ENCODE data around the gene XRCC6. TPM values are rescaled to one million over a fixed set of nuclear protein-coding genes. Genes with fewer than 3 reads are reported as not detected.

XRCC6 gene
- total and polyA plus RNA-seq, 2 of the 4 experiments (the other 2 are of a cell fraction), result 202 to 401 TPM

DNA sequence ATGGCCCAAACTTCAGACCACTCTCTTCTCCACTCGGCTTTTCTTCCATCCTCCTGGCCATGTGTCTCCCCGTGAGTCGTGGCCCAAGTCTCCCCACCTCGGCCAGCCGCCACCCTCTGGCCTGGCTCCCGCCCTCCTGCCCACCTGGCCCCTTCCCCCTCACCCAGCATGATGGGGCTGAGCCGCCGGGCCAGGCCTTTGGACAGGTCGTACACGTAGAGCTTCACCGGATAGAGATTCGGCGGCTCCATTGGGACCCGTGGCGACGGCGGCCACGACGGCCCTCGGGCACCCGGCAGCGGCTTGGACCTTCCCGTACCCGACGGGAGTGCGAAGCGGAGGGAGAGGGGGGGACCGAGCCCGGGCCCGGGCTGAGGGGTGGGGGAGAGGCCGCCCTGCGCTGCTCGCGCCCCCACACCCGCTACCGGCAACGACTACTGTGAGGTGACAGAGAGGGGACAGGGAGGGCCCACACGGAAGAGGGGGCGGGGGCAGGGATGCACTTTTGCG lies 451 bp upstream of the XRCC6 start, which contains the start of gene DESI1:
Gene DESI1 (minus strand): TSS at position 455 of the 510 bp plus-strand sequence. CDS start 204 bp downstream, at position 251.
- CTCF ChIA-PET, result no interaction called here
- H2AK5ac ChIP-seq (ENCODE audit: low read depth, low read length), result peak within 1 kb of the TSS; percentile 98
- in situ Hi-C loops (cut with MboI; ENCODE audit: low sequenced_read_pairs), result no loop called here
- H3K4me3 ChIP-seq (ENCODE audit: insufficient read depth, low read depth, low read length), result peak within 1 kb of the TSS; percentile 84
- intact Hi-C loops (cut with micrococcal nuclease), result loop anchor here (2.0 kb wide), 1 partner anchor 76 kb away; the partner anchor contains the start of gene POLR3H
- H3K4me1 ChIP-seq (ENCODE audit: control insufficient read depth, insufficient read depth, low read length), result peaks cover 2% of the 10 kb centered on the region; the same call in 1 of the 2 replicates
- H4K20me1 ChIP-seq (ENCODE audit: insufficient read depth, low read length), result peaks cover 17% of the 10 kb centered on the region
- no peaks in the 10 kb centered on the region for H3K9me3 ChIP-seq (ENCODE audit: control insufficient read depth, insufficient read depth, low read length)
- H3K23ac ChIP-seq (ENCODE audit: low read depth, low read length), result peak within 1 kb of the TSS; percentile 99
- peak within 1 kb of the TSS; percentile 70 for H3K18ac ChIP-seq (ENCODE audit: low read depth, low read length)
- H3K79me1 ChIP-seq (ENCODE audit: low read depth in 1 of 2, low read length in 2 of 2), result peaks cover 17 to 58% of the 10 kb centered on the region in 2 experiments
- no peak within 1 kb of the TSS for H2BK15ac ChIP-seq (ENCODE audit: low read depth, low read length)
- no TSS peak for BruUV-seq (replicated peaks)
- H4K5ac ChIP-seq (ENCODE audit: low read depth, low read length), result peak within 1 kb of the TSS; percentile 86
- H3K56ac ChIP-seq (ENCODE audit: extremely low read depth, insufficient read depth, low read length), result peak within 1 kb of the TSS; percentile 79
- peak within 1 kb of the TSS; percentile 96 for H3K14ac ChIP-seq (replicated peaks; ENCODE audit: low read depth, low read length)
- no peaks in the 10 kb centered on the region for H3K27me3 ChIP-seq (ENCODE audit: control insufficient read depth, insufficient read depth, low read length)
- H2AFZ ChIP-seq (replicated peaks; ENCODE audit: low read length, poor library complexity), result peak within 1 kb of the TSS; percentile 98
- POLR2A ChIA-PET (ENCODE audit: unreplicated experiment), result no interaction called here
- no peak within 1 kb of the TSS for H2BK20ac ChIP-seq (ENCODE audit: low read depth, low read length)
- peak within 1 kb of the TSS; percentile 93 for H3K9ac ChIP-seq (ENCODE audit: low read depth, low read length)
- TF ChIP-seq, protein P1, sequence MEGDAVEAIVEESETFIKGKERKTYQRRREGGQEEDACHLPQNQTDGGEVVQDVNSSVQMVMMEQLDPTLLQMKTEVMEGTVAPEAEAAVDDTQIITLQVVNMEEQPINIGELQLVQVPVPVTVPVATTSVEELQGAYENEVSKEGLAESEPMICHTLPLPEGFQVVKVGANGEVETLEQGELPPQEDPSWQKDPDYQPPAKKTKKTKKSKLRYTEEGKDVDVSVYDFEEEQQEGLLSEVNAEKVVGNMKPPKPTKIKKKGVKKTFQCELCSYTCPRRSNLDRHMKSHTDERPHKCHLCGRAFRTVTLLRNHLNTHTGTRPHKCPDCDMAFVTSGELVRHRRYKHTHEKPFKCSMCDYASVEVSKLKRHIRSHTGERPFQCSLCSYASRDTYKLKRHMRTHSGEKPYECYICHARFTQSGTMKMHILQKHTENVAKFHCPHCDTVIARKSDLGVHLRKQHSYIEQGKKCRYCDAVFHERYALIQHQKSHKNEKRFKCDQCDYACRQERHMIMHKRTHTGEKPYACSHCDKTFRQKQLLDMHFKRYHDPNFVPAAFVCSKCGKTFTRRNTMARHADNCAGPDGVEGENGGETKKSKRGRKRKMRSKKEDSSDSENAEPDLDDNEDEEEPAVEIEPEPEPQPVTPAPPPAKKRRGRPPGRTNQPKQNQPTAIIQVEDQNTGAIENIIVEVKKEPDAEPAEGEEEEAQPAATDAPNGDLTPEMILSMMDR (conservative IDR thresholded peaks at IDR 0.05; ENCODE audit: low read depth, low read length), result 0 out of 2 replicates have a peak, but pooled peaks have one; percentile 6
- TF ChIP-seq RFX5 (IDR thresholded peaks at IDR 0.05; ENCODE audit: low read depth, low read length) (no peak), MXI1 (IDR thresholded peaks at IDR 0.05; ENCODE audit: borderline replicate concordance, low read depth, low read length) (peak; percentile 27; the same call in 1 of the 2 replicates), POLR2A (IDR thresholded peaks at IDR 0.05; ENCODE audit: low read depth, low read length) (peak; percentile 66), MAZ (IDR thresholded peaks at IDR 0.05; ENCODE audit: borderline replicate concordance, low read depth, low read length) (peak; percentile 67; the same call in 1 of the 2 replicates)
- TF ChIP-seq, protein P2, sequence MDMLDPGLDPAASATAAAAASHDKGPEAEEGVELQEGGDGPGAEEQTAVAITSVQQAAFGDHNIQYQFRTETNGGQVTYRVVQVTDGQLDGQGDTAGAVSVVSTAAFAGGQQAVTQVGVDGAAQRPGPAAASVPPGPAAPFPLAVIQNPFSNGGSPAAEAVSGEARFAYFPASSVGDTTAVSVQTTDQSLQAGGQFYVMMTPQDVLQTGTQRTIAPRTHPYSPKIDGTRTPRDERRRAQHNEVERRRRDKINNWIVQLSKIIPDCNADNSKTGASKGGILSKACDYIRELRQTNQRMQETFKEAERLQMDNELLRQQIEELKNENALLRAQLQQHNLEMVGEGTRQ (IDR thresholded peaks at IDR 0.05; ENCODE audit: low read depth, low read length), result no peak
- TF ChIP-seq, protein P3, sequence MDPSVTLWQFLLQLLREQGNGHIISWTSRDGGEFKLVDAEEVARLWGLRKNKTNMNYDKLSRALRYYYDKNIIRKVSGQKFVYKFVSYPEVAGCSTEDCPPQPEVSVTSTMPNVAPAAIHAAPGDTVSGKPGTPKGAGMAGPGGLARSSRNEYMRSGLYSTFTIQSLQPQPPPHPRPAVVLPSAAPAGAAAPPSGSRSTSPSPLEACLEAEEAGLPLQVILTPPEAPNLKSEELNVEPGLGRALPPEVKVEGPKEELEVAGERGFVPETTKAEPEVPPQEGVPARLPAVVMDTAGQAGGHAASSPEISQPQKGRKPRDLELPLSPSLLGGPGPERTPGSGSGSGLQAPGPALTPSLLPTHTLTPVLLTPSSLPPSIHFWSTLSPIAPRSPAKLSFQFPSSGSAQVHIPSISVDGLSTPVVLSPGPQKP (IDR thresholded peaks at IDR 0.05; ENCODE audit: borderline replicate concordance, low read depth, low read length), result no peak
- peaks cover 15% of the 10 kb centered on the region for H3K36me3 ChIP-seq (ENCODE audit: control insufficient read depth, insufficient read depth, low read length)
- peak within 1 kb of the TSS; percentile 93 for H2BK5ac ChIP-seq (ENCODE audit: low read depth, low read length, poor library complexity, severe bottlenecking)
- ATAC-seq (ENCODE audit: low read depth) (peak; percentile 16), DNase-seq (no peak)
- H2BK120ac ChIP-seq (ENCODE audit: low read depth, low read length), result peak within 1 kb of the TSS; percentile 72; the same call in 1 of the 2 replicates
- 0% methylated on average over 31 of the region's 40 CpGs; no CpG with 5 or more reads in 1 of the 2 experiments for WGBS, 2 experiments (ENCODE audit: extremely low coverage in 2 of 2, insufficient read length in 1 of 2)
- H3K4ac ChIP-seq (ENCODE audit: low read depth, low read length), result peak within 1 kb of the TSS; percentile 94
- peak within 1 kb of the TSS; percentile 91 for H3K4me2 ChIP-seq (ENCODE audit: low read depth, low read length)
- H2AK9ac ChIP-seq (replicated peaks; ENCODE audit: low read depth, low read length, poor library complexity), result peak within 1 kb of the TSS; percentile 99
- 0 out of 2 replicates have a peak, but pooled peaks cover 2% of the 10 kb centered on the region for H3K9me1 ChIP-seq (ENCODE audit: insufficient read depth, low read length)
- peak within 1 kb of the TSS; percentile 73 to 98 for H4K8ac ChIP-seq (ENCODE audit: low read depth in 2 of 2, low read length in 2 of 2)
- H4K91ac ChIP-seq (ENCODE audit: insufficient read depth, low read depth, low read length), result peak within 1 kb of the TSS; percentile 88
- peak within 1 kb of the TSS; percentile 94 for H3K27ac ChIP-seq (ENCODE audit: insufficient read depth, low read length)
- dilution Hi-C loops (cut with HindIII; ENCODE audit: low sequenced_read_pairs, unreplicated experiment), result no loop called here
